HG03342 (cell line): ENCODE results near the gene ANKRD16.
"Not testable (repeated sequence)": the region's sequence is repeated elsewhere in the genome, so short reads cannot be mapped to it uniquely, and the experiment has no call there.

Experiments used
- ATAC-seq: cut with Tn5 transposase; IDR thresholded peaks from one replicate; pipeline ENCODE4 v1.9.1; 2021; ENCODE audit warnings: mild to moderate bottlenecking, moderate library complexity; ENCODE audit not compliant: unreplicated experiment

Gene ANKRD16

DNA sequence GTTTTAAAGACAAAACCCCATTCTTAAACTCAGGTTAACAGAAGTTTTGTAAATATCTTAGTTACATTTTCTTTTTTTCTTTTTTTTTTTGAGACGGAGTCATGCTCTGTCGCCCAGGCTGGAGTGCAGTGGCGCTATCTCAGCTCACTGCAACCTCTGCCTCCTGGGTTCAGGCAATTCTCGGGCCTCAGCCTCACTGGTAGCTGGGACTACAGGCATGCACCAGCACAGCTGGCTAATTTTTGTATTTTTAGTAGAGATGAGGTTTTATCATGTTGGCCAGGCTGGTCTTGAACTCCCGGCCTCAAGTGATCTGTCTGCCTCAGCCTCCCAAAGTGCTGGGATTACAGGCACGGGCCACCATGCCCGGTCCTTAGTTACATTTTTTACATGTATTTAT is 12.7 kb downstream of the ANKRD16 start:
- ATAC-seq: not testable (repeated sequence)

DNA sequence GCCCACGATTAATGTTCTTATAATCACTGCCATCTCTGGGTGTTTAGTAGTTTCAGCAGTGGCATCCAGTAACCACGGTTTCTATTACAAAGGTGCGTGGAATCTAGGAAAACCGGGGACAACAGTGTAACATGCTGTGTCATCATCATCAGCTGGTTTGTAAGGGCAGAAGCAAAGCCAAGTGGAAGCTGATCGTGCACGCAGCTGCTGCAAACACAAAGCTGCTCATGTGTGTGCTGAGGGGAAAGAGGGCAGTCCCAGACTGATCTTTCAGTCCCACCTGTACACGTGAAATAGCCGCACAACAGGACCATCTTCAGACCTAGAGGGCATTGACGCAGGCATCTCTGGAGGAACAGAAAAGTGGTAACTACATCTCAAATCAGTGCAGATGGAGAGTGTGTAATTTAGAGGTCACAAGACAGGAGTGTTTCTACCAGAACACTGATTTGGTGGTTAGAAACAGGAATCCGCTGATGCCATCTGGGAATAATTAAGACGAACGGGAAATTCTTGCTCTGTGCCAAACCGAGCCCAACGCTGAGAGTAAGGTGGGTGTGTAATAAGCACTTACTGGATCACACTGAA is 13.4 kb downstream of the ANKRD16 start:
- ATAC-seq: no peak

DNA sequence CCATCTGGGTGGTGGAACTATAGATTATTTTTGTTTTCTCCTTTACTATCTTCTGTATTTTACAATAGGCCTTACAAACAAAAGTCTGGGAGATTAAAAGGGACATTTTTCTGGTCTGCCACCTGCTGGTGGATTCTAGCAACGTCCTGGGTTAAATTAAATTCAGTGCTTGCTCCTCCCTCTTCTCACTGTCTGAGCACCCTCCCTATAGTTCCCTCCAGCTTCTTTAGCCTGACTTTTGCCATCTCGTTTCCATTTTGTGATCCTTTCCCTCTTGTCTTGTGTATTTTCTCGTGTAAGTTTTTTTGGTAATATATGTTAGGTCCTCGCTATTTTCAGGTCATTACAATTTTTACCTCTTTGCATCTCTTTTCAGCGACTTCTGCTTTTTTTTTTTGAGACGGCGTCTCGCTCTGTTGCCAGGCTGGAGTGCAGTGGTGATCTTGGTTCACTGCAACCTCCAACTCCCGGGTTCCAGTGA is 16.1 kb downstream of the ANKRD16 start:
- ATAC-seq: peak; percentile 81

DNA sequence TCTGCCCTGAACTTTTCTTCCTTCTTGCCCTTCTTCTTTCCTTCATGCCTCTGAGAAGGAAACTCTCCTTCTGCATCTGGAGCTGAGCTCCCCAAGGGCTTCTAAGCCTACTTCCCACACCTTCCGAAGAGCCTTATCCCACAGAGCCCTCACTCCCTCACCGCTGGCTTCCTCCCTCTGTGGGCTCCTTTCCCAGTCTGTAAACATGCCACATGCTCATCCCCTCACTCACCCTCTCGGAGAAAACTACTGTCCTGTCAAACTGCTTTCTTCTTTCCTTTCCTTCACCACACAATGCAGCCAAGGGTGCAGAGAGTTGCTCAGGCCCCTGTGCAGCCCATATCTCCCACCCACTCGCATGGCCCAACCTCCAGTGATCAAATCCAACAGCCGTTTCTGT is 18.1 kb downstream of the ANKRD16 start:
- ATAC-seq: no peak

DNA sequence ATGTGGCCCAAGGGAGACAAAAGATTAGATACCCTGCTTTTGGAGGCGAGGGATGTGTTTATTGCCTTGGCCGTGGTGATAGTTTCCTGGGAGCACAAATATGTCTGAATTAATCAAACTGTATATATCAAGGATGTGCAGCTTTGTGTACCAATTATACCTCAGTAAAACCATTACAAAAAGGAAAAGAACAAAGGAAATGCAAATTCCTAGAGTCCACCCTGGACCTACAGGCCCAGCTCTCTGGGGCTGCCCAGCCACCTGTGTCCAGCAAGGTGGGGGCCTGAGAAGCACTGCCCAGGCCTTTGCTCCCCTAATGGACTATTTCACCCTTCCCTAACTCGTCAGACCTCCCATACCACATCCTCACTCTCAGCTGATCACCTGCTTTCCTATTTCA is 20.5 kb downstream of the ANKRD16 start:
- ATAC-seq: no peak

DNA sequence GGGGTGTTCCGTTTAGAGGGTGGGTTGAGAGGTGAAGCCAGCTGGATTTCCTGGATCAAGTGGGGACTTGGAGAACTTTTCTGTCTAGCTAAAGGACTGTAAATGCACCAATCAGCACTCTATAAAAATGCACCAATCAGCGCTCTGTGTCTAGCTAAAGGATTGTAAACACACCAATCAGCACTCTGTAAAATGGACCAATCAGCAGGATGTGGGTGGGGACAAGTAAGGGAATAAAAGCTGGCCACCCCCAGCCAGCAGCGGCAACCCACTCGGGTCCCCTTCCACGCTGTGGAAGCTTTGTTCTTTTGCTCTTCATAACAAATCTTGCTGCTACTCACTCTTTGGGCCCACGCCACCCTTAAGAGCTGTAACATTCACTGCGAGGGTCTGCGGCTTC is 21.3 kb downstream of the ANKRD16 start:
- not testable (repeated sequence) for ATAC-seq

DNA sequence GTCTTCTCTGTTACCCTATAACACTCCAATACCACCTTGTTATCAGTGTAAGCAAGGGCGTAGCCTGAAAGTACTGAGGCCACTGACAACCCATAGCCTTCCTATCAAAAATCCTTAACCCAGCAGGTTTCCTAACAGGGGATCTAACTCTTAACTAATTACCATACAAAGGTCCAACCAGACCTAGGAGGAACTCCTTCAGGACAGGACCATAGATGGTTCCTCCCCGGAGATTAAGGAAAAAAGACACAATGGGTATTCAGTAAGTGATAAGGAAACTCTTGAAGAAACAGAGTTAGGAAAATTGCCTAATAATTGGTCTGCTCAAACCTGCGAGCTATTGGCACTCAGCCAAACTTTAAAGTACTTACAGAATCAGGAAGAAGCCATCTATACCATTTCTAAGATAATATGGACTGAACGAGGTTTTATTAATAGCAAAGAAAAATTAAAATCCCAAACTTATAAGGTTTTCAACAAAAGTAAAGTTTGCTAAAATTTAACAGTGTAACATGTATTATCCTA is 22.5 kb downstream of the ANKRD16 start:
- ATAC-seq: not testable (repeated sequence)

DNA sequence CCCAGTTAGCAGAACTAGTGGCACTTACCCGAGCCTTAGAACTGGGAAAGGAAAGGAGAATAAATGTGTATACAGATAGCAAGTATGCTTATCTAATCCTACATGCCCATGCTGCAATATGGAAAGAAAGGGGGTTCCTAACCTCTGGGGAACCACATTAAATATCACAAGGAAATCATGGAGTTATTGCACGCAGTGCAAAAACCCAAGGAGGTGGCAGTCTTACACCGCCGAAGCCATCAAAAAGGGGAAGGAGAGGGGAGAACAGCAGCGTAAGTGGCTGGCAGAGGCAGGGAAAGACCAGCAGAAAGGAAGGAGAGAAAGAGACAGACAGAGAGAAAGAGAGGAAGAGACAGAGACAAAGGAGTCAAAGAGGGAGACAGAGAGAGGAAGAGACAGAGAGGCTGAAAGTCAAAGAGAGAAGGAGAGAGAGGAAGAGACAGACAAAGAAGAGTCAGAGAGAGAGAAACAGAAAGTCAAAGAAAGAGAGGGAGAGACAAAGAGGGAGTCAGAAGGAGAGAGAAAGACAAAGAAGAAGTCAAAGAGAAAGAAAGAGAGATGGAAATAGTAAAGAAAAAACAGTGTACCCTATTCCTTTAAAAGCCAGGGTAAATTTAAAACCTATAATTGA is 23.1 kb downstream of the ANKRD16 start:
- not testable (repeated sequence) for ATAC-seq

DNA sequence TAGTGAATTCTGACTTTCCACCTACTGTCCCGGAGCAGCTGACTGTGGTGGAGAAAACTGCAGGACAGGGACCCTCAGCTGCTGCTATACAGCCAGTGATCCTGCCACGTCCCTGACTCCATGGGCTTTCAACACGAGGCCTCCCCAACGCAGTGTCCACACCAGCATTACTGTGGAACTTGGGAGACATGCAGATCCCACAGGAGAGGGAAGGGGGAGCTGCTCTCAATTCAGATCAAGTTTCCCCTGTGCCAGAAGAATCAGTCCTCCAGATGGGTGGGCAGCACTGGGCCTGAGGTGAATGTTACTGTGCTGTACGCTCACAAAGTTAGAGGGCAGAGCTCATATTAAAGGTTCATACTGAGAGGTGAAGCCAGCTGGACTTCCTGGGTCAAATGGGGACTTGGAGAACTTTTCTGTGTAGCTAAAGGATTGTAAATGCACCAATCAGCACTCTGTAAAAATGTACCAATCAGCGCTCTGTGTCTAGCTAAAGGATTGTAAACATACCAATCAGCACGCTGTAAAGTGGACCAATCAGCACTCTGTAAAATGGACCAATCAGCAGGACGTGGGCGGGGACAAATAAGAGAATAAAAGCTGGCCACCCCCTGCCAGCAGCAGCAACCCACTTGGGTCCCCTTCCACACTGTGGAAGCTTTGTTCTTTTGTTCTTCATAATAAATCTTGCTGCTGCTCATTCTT is 26.6 kb downstream of the ANKRD16 start:
- ATAC-seq: not testable (repeated sequence)

DNA sequence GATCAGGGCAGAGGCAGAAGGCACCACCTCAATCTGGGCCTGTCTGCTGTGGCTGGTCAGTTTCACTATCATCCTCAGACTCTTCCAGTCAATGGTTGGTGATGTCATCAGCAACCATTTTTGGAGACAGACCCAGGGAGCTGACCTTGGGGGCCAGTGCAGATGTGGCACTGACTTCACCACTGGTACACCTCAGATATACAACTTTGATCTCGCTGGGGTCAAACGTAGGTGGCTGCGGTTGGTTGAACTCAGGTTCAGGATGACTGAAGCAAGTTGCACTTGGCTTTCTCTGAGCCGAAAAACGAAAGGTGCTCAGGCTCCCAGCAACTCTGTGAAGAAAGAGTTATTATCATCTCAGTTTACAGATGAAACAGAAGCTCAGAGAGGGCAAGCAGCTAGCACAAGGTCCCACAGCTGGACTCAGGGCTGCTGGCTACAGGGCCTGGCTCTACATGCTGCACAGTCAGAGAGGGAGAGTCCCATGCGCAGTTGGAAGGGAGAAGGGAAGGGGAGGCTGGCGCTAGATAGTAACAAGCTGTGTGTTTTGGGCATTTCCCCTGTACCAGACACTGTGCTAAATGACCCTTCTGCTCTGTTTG is 27.2 kb downstream of the ANKRD16 start:
- peak; percentile 96 for ATAC-seq

DNA sequence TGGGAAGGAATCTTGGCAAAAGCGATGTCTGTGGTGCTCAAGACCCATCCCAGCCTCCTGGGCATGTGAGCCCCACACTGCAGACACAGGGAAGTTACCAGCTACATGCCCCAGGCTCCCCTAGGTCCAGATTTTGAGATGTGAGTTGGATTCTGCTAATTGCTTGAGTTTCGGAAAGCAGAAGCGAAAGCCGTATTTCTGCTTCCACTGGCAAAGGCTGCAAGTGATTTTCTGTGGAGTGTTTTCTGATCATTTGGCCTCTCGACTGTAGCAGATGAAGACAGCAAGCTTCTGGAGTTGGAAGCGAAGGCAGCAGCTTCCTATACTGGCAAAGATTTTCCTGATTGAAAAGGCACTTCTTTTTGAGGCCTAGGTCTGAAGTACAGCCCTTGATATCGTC is 29.6 kb downstream of the ANKRD16 start:
- no peak for ATAC-seq

DNA sequence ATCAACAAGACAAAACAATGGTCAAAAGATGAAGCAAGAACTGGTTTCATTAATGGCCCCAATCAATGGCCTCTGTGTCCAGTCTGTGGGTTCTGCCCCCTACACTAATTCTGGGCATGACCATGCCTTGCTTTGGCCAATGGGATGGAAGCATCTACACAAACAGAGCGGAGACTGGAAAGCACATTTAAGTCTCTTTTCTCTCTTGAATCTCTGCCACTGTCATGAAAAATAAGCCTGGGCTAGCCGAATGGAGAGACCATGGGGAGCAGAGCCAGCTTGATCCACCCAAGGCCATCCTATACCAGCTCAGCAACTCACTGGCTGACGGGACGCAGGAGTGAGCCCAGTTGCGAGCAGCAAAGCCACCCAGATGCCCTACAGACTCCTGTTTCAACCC is 30.9 kb downstream of the ANKRD16 start:
- ATAC-seq: no peak

DNA sequence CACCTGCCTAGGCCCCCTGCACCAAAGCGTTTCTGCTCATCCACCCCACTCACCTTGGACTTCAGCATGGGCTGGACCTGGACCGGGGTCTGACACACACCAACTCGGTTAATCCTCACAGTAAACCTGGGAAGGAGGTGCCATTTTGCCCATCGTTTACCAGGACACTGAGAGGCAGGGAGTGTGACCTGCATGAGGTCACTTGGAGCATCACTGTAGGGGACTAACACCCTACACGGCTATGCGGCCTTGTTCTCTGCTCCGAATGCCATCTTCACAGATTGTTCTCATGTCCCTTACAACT is 33.0 kb downstream of the ANKRD16 start:
- no peak for ATAC-seq

DNA sequence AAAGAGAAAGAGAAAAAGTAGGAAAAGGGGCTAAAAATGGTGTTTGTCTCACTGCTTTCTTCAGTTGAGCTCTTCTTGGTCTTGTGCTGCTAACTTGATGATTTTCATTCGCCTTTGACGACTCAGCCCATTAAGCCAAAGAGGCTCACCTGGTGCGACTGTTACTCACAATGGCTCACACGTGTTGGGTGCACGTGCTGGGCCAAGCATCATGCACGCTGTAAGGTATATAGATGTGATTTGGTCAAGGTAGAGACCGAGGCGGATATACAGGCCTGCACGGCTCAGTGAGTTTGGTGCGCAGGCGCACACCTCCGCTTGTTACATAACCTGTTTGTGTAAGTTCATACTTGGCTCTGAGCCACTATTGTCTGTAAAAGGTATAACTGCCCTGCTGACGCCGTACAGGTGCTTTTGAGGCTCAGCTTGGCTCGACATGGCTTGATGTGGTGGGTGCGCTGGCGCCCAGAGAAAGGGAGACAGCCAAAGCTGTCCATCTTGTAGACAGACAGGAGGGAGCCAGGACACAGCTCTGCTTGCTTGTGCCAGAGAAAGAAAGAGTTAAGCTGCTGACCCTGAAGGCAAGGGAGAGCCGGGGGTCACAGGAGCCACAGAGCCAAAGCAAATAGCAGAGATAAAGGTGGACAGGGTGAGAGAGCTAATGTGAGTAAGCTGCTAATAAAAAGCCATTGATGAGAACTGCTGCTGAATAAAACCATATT is 33.6 kb downstream of the ANKRD16 start:
- no peak for ATAC-seq

DNA sequence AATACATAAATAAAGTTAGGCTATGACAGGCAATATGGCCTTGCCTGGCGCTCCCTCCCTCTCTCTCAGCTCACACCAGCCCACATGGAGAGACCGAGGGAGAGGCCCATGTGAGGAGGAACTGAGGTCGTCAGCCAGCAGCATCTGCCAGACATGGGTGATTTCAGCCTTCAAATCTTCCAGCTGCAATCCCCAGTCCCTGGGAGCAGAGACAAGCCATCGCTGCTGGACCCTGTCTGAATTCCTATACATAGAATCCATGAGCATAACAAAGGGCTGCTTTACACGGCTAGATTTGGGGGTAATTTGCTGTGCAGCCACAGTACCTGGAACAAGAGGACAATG is 35.6 kb downstream of the ANKRD16 start:
- no peak for ATAC-seq

DNA sequence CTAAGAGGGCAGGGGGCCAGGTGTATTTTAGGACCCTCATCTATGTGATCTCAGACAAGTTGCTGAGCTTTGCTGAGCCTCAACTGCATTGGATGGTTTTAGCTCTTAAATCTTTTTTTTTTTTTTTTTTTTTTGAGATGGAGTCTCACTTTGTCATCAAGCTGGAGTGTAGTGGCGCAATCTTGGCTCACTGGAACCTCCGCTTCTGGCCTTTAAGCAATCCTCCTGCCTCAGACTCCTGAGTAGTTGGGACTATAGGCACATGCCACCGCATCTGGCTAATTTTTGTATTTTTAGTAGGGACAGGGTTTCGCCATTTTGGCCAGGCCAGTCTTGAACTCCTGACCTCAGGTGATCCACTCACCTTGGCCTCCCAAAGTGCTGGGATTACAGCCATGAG is 43.0 kb downstream of the ANKRD16 start:
- not testable (repeated sequence) for ATAC-seq

DNA sequence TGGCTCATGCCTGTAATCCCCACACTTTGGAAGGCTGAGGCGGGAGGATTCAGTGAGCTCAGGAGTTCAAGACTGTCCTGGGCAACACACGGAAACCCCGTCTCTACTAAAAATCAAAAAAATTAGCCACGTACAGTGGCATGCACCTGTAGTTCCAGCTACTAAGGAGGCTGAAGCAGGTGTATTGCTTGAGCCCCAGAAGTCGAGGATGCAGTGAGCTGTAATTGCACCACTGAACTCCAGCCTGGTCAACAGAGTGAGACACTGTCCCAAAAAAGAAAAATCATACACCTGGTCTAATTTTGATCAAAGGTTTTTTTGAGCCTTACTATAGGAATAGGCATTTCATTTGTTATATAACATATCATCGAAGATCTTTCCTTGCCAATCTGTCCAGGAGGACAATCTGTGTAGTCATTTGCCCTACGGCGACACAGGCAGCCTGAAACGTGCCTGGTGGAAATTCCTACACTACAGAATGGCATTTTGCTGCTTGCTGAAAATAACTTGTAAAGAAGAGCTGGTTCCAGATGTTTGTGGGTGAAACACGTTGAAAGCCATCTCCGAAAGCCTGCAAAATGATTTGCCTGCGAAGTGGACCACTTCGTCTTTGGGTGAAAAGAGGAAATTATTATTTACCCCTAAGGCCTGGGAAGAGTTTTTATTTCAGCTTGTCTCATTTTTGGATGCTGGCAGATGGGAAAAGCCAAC is 45.2 kb downstream of the ANKRD16 start:
- no peak for ATAC-seq

DNA sequence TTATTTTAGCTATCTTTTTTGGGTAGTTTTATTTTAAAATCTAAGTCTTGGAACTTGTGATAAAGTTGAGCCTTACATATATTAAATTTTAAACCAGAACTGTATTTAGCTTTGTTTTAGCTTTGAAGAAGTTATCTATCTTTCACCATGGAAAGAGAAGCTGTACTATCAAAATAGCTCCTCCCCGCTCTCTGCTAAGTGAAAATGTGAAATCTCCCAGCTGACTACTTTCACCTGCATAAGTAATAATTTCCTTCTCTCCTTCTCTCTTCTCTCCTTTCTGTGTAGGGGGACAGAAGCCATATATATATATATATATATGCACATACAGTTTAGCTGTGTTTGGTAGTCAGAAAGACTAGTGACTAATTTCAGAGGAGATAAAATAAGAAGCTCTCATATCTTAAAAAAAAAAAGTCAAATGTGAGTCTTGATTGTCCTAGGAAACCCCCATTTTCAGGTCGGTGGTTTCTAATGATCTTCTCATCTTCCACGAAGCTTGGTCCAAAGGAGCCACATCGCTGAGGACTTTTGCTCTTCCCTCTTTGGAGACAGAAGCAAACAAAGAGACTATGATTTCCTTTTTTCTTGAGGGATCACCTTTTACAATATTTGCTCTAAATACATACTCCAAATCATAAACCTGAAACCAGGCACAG is 45.9 kb downstream of the ANKRD16 start:
- no peak for ATAC-seq

DNA sequence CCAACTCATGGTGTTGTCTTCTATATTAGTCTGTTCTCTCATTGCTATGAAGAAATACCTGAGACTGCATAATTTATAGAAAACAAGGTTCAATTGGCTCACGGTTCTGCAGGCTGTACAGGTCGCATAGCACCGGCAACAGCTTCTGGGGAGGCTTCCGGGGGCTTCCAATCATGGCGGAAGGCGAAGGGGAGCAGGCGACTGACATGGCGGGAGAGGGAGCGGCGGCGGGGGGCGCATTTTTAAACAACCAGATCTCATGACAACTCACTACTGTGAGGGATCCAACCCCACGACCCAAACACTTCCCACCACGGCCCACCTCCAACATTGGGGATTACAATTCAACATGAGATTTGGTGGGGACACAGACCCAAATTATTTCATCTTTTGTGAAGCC is 47.7 kb downstream of the ANKRD16 start:
- no peak for ATAC-seq
